Transverse colon (tissue), 3 donors: Measurements from ENCODE around the gene DDX49.

ENCODE experiments used
- CTCF ChIP-seq, 5 experiments: fragments of 200-600 bp in 3 of 5; fragments of 450-650 bp in 2 of 5; sonication (generic) in 3 of 5; IDR thresholded peaks; 1 replicate in 2 of 5; 2 replicates in 3 of 5; pipeline ENCODE4 v1.5.1; 2016 to 2017; ENCODE audit warnings: antibody characterized with exemption in 5 of 5, inconsistent platforms in 3 of 5, mild to moderate bottlenecking in 2 of 5, moderate library complexity in 1 of 5
- EP300 ChIP-seq: sonication (generic); formaldehyde crosslinking; IDR thresholded peaks from one replicate; pipeline ENCODE4 v1.6.1; 2017; ENCODE audit warnings: antibody characterized with exemption, low read depth
- POLR2A ChIP-seq: fragments of 450-650 bp; IDR thresholded peaks from one replicate; pipeline ENCODE4 v1.6.1; 2016; ENCODE audit warnings: antibody characterized with exemption, mild to moderate bottlenecking, moderate library complexity

- TF ChIP-seq CTCF (IDR thresholded peaks at IDR 0.05): no peak
- no peak for TF ChIP-seq POLR2A
- no peak for TF ChIP-seq EP300
These were observed 13.8 kb downstream of the DDX49 start for GRCh38 chr19:18933297-18933696.
